Measurements from ENCODE around the gene KLHL29.

KLHL29 gene

GRCh38 chr2:23536326-23536725 lies 151.3 kb downstream of the KLHL29 start:
- DNase-seq = peak in 1 of 2 experiments; percentile 25

GRCh38 chr2:23537991-23538390 lies 153.0 kb downstream of the KLHL29 start:
- peak in 1 of 2 experiments; percentile 45 for DNase-seq

GRCh38 chr2:23538566-23538965 lies 153.6 kb downstream of the KLHL29 start:
- no peak for DNase-seq

GRCh38 chr2:23540804-23541360 lies 155.9 kb downstream of the KLHL29 start:
- no peak for DNase-seq

GRCh38 chr2:23541503-23542229 lies 156.7 kb downstream of the KLHL29 start:
- peak; percentile 86 to 92 for DNase-seq

GRCh38 chr2:23542230-23542789 lies 157.3 kb downstream of the KLHL29 start:
- peak in 1 of 2 experiments; percentile 50 for DNase-seq

- no peak for DNase-seq
Observed at GRCh38 chr2:23543302-23543701, 158.3 kb downstream of the KLHL29 start.

- no peak for DNase-seq
Observed at GRCh38 chr2:23543728-23544127, 158.7 kb downstream of the KLHL29 start.

- no peak for DNase-seq
Observed at GRCh38 chr2:23544589-23545295, 159.8 kb downstream of the KLHL29 start.

- peak; percentile 10 to 42 for DNase-seq
Observed at GRCh38 chr2:23545396-23545795, 160.4 kb downstream of the KLHL29 start.

GRCh38 chr2:23545811-23546210 lies 160.8 kb downstream of the KLHL29 start:
- peak; percentile 64 to 77 for DNase-seq

- no peak for DNase-seq
Observed at GRCh38 chr2:23546913-23547312, 161.9 kb downstream of the KLHL29 start.

GRCh38 chr2:23547725-23548124 lies 162.7 kb downstream of the KLHL29 start:
- no peak for DNase-seq

GRCh38 chr2:23548143-23548769 lies 163.3 kb downstream of the KLHL29 start:
- DNase-seq = no peak

- DNase-seq = no peak
Observed at GRCh38 chr2:23549051-23549450, 164.1 kb downstream of the KLHL29 start.

GRCh38 chr2:23549821-23550530 lies 165.0 kb downstream of the KLHL29 start:
- DNase-seq = no peak

- DNase-seq = no peak
Observed at GRCh38 chr2:23550553-23550952, 165.6 kb downstream of the KLHL29 start.

- no peak for DNase-seq
Observed at GRCh38 chr2:23551875-23552274, 166.9 kb downstream of the KLHL29 start.

- no peak for DNase-seq
Observed at GRCh38 chr2:23553561-23553960, 168.6 kb downstream of the KLHL29 start.

- peak; percentile 76 to 88 for DNase-seq
Observed at GRCh38 chr2:23554054-23554697, 169.2 kb downstream of the KLHL29 start.

GRCh38 chr2:23555944-23556343 lies 171.0 kb downstream of the KLHL29 start:
- no peak for DNase-seq

GRCh38 chr2:23556929-23557328 lies 171.9 kb downstream of the KLHL29 start:
- DNase-seq = no peak

All from NCI-H524 (cell line).